Stimulated activated CD4-positive, alpha-beta T cell treated with anti-CD3 and anti-CD28 coated beads, Interleukin-2, amount 100 ng/mL, for 48 hours (primary cell): ENCODE measurements around the gene ADAM11.

Experiments
- DNase-seq, 2 donors: peaks; one replicate each; pipeline ENCODE4 v3.0.0-alpha.2; 2020

ADAM11 gene

GRCh38 chr17:44759086-44759915, 513 bp downstream of the ADAM11 start:
- DNase-seq, result no peak

GRCh38 chr17:44759916-44760243, 1.1 kb downstream of the ADAM11 start:
- DNase-seq, result no peak

- no peak for DNase-seq
Observed at GRCh38 chr17:44760474-44761308, 1.9 kb downstream of the ADAM11 start.

GRCh38 chr17:44761932-44762810, 3.4 kb downstream of the ADAM11 start:
- DNase-seq, result no peak

GRCh38 chr17:44763170-44763569, 4.4 kb downstream of the ADAM11 start:
- no peak for DNase-seq

DNA sequence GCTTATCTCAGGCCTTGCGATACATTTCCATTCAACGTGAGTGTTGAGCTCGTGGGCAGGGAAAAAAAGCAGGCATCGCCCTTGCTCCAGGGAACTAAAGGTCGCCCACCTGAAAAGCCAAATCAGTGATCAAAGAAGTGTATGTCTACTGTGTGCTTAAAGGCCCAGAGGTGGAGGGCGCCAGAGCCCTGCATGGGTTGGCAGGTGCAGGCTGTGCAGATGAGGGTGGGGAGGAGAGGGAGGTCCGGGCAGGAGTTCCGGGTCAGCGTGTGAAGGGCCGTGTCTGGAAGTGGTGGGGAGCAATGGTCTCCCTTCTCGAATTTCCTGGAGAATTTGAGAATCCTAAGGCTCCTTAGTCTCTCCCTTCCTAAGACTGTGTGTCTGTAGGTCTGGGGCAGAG, 7.2 kb downstream of the ADAM11 start:
- no peak for DNase-seq

- no peak for DNase-seq
Observed at GRCh38 chr17:44766409-44767038, 7.7 kb downstream of the ADAM11 start.

DNA sequence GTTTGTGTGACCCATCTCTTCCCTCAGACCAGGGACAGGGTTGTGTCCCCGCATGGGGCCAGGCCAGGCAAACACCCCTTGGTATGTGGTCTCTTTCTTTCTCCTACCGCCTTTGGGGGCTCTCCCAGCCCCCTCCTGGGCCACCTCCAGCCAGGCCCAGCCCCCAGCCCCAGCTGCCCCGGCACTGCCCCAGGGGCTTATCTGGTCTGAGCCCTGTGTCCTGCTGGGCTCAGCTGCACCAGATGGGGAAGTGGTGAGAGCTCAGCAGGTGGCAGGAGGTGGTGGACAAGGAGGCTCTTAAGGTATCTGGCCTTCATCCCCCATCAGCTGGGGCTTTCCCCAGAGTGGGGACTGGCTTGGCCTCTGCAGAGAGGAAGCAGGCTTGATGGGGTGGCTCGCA, 8.7 kb downstream of the ADAM11 start:
- no peak for DNase-seq

- no peak for DNase-seq
Observed at GRCh38 chr17:44768505-44769142, 9.8 kb downstream of the ADAM11 start.

DNA sequence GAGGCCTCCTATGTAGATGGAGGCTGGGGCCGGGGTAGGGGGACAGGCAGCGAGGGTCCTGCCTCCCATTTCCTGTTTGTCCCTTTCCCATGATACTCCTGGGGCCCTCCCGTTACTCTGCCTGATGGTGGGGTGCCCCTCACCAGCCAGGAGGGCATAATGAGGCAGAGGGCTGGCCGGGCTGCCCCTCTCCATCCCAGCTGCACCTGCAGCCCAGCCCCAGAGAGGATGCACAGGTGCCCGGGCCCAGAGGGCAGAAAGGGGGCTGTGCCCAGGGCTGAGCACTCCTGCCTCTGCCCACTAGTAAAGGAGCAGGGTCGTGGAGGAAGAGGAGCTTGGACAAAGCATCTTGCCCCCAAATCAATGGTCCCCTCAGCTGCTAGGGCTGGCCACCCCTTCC, 10.4 kb downstream of the ADAM11 start:
- no peak for DNase-seq

- DNase-seq, result no peak
Observed at GRCh38 chr17:44769647-44770084, 10.9 kb downstream of the ADAM11 start.

GRCh38 chr17:44770166-44770925, 11.6 kb downstream of the ADAM11 start:
- DNase-seq, result no peak

- DNase-seq, result no peak
Observed at GRCh38 chr17:44772308-44773045, 13.7 kb downstream of the ADAM11 start.

DNA sequence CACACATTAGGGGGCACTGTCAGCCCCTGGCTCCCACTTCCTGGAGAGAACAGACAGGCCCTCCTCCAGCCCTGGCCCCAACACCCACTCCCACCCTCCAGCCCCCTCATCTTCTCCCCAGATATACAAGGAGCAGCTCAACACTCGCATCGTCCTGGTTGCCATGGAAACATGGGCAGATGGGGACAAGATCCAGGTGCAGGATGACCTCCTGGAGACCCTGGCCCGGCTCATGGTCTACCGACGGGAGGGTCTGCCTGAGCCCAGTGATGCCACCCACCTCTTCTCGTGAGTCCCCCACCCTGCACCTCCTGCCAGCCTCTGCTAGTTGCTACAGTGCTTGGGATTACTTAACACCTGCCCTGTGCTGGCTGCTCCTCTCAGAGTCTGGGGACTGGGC, 14.4 kb downstream of the ADAM11 start:
- DNase-seq, result no peak

DNA sequence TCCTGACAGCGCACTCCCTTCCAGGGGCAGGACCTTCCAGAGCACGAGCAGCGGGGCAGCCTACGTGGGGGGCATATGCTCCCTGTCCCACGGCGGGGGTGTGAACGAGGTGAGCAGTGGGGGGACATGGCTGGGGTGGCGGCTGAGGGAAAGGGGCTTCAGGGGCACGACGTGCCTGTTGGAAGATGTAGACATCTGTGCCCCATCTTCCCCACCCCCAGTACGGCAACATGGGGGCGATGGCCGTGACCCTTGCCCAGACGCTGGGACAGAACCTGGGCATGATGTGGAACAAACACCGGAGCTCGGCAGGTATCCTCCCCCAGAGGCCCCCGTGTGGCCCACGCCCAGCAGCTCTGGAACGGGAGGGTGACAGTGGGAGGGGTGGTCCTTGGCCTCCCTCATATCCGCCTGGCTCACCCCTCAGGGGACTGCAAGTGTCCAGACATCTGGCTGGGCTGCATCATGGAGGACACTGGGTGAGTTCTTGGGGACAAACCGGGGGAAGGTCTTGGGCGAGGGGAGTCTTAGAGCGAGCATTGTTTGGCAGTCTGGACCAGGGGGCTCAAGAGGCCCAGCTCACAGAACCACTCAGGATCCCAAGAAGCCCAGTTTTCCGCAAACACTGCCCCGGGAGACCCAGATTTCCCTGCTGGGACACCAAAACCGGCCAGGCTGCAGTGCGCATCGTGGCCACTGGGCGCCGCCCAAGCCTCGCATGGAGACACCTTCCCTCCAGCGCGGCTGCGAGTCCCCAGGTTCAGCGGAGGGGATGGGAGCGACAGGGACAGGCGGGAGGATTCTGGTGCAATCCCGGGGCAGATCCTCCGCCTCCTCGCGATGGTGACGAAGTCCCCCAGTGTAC, 15.7 kb downstream of the ADAM11 start:
- DNase-seq, result peak; percentile 94 to 95

GRCh38 chr17:44775136-44775837, 16.5 kb downstream of the ADAM11 start:
- peak; percentile 95 to 96 for DNase-seq

GRCh38 chr17:44775838-44776621, 17.2 kb downstream of the ADAM11 start:
- DNase-seq, result no peak
